Measurements from ENCODE around the gene NOL7. TPM values are rescaled to one million over a fixed set of nuclear protein-coding genes. Genes with fewer than 3 reads are reported as not detected.

Gene NOL7
- total and polyA plus RNA-seq, 2 of the 13 experiments (the other 11 are each of a cell fraction or from before 2014, with no cell fraction given): 37.8 to 186 TPM

- peak; percentile 60; the same call in 1 of the 2 replicates for TF ChIP-seq ZNF281 (CRISPR knock-in tag; IDR thresholded peaks at IDR 0.05; ENCODE audit: borderline replicate concordance)
- TF ChIP-seq HOXA5 (CRISPR knock-in tag; IDR thresholded peaks at IDR 0.05): peak; percentile 95
- TF ChIP-seq SRF (IDR thresholded peaks at IDR 0.05; ENCODE audit: low read depth, low read length): no peak; the same call in 1 of the 2 replicates
- no peak for TF ChIP-seq ZNF451 (CRISPR knock-in tag; IDR thresholded peaks at IDR 0.05)
- no peak for TF ChIP-seq PAF1 (CRISPR knock-in tag; IDR thresholded peaks at IDR 0.05)
- no peak for TF ChIP-seq U2AF1 (optimal IDR thresholded peaks at IDR 0.05; ENCODE audit: low read depth, low read length)
- no peak for TF ChIP-seq ZNF790 (CRISPR knock-in tag; IDR thresholded peaks at IDR 0.05; ENCODE audit: borderline replicate concordance)
- no peak for TF ChIP-seq ZNF510 (CRISPR knock-in tag; IDR thresholded peaks at IDR 0.05; ENCODE audit: low read depth)
- TF ChIP-seq ZC3H4 (CRISPR knock-in tag; IDR thresholded peaks at IDR 0.05; ENCODE audit: borderline replicate concordance): no peak
- no peak for TF ChIP-seq HIVEP1 (CRISPR knock-in tag; IDR thresholded peaks at IDR 0.05)
- peak; percentile 98 for TF ChIP-seq HHEX (CRISPR knock-in tag; IDR thresholded peaks at IDR 0.05)
- no peak for TF ChIP-seq MYNN (CRISPR knock-in tag; IDR thresholded peaks at IDR 0.05; ENCODE audit: low read depth)
- TF ChIP-seq MLLT10 (CRISPR knock-in tag; IDR thresholded peaks at IDR 0.05): no peak
- peak; percentile 71; the same call in 1 of the 2 replicates for TF ChIP-seq PRDM10 (CRISPR knock-in tag; IDR thresholded peaks at IDR 0.05; ENCODE audit: low read depth)
- TF ChIP-seq MNT (IDR thresholded peaks at IDR 0.05): peak; percentile 72
- no peak for TF ChIP-seq FIP1L1 (IDR thresholded peaks at IDR 0.05; ENCODE audit: borderline replicate concordance, insufficient read depth, low read depth, low read length)
- TF ChIP-seq KDM2A (CRISPR knock-in tag; IDR thresholded peaks at IDR 0.05; ENCODE audit: borderline replicate concordance, low read depth): no peak
- 0 out of 2 replicates have a peak, but pooled peaks have one; percentile 60 for TF ChIP-seq MAF1 (CRISPR knock-in tag; IDR thresholded peaks at IDR 0.05; ENCODE audit: borderline replicate concordance)
- peak; percentile 99 for TF ChIP-seq GATAD2A (CRISPR knock-in tag; IDR thresholded peaks at IDR 0.05)
- TF ChIP-seq ZNF572 (CRISPR knock-in tag; IDR thresholded peaks at IDR 0.05): no peak
- no peak for TF ChIP-seq SP4 (CRISPR knock-in tag; IDR thresholded peaks at IDR 0.05)
- peak; percentile 37 for TF ChIP-seq CCAR2 (optimal IDR thresholded peaks at IDR 0.05; ENCODE audit: low read depth, low read length)
These were observed 10.4 kb upstream of the NOL7 start (continued) for GRCh38 chr6:13604546-13605416.
